Gastroesophageal sphincter (tissue), 3 donors: ENCODE data around the gene SAMD8.

Experiments used
- CTCF ChIP-seq, 4 experiments: fragments of 200-600 bp in 2 of 4; fragments of 450-650 bp in 2 of 4; sonication (generic) in 1 of 4; IDR thresholded peaks; one replicate each; pipeline ENCODE4 v1.5.1; 2017 to 2019; ENCODE audit warnings: antibody characterized with exemption in 4 of 4, mild to moderate bottlenecking in 2 of 4, moderate library complexity in 2 of 4
- EP300 ChIP-seq: sonication (generic); formaldehyde crosslinking; IDR thresholded peaks from one replicate; pipeline ENCODE4 v1.6.1; 2017; ENCODE audit warnings: antibody characterized with exemption, mild to moderate bottlenecking
- POLR2A ChIP-seq, 2 donors: fragments of 450-650 bp; IDR thresholded peaks; one replicate each; pipeline ENCODE4 v1.6.1; 2017; ENCODE audit warnings: antibody characterized with exemption in 2 of 2, mild to moderate bottlenecking in 2 of 2, moderate library complexity in 1 of 2
- POLR2AphosphoS5 ChIP-seq: sonication (generic); formaldehyde crosslinking; IDR thresholded peaks from one replicate; pipeline ENCODE4 v1.6.1; 2017; ENCODE audit warnings: antibody characterized with exemption

- no peak for TF ChIP-seq CTCF (IDR thresholded peaks at IDR 0.05)
- no peak for TF ChIP-seq POLR2A (IDR thresholded peaks at IDR 0.05)
- no peak for TF ChIP-seq POLR2AphosphoS5
- TF ChIP-seq EP300 = no peak
Measured at GRCh38 chr10:75068523-75068922, 42.9 kb upstream of the SAMD8 start.
